Esophagus squamous epithelium (tissue), 5 donors: ENCODE measurements around the gene EPS15. TPM values are rescaled to one million over a fixed set of nuclear protein-coding genes. Genes with fewer than 3 reads are reported as not detected.

Source experiments
- DNase-seq: peaks from one replicate; lab custom pipeline; 2025; lab: John Stamatoyannopoulos, UW
- H3K27ac ChIP-seq, 4 donors: fragments of 200-600 bp; sonication (generic); one replicate each; pipeline ENCODE4 v1.5.1; 2016 to 2019; ENCODE audit warnings: mild to moderate bottlenecking in 1 of 4
- H3K27me3 ChIP-seq, 4 donors: fragments of 200-600 bp; sonication (generic); 1 replicate in 3 of 4; 2 replicates in 1 of 4; pipeline versions ENCODE4 v1.5.1 to v1.6.0; 2017 to 2021; ENCODE audit warnings: antibody characterized with exemption in 1 of 4
- H3K36me3 ChIP-seq, 3 donors: fragments of 200-600 bp; sonication (generic); one replicate each; pipeline ENCODE4 v1.5.1; 2016 to 2019
- H3K4me1 ChIP-seq, 3 donors: fragments of 200-600 bp; sonication (generic); one replicate each; pipeline ENCODE4 v1.5.1; 2017 to 2019
- H3K4me3 ChIP-seq, 4 donors: fragments of 200-600 bp; sonication (generic); 1 replicate in 3 of 4; 2 replicates in 1 of 4; pipeline ENCODE4 v1.5.1; 2016 to 2019; ENCODE audit warnings: mild to moderate bottlenecking in 2 of 4, moderate library complexity in 1 of 4
- H3K9me3 ChIP-seq, 3 donors: fragments of 200-600 bp; sonication (generic); one replicate each; pipeline ENCODE4 v1.5.1; 2016 to 2019
- CTCF ChIP-seq, 6 experiments: fragments of 450-650 bp in 4 of 6; fragments of 200-600 bp in 2 of 6; sonication (generic) in 2 of 6; IDR thresholded peaks; one replicate each; pipeline ENCODE4 v1.5.1; 2016 to 2019; ENCODE audit warnings: antibody characterized with exemption in 6 of 6, mild to moderate bottlenecking in 4 of 6, moderate library complexity in 4 of 6
- POLR2A ChIP-seq, 4 donors: fragments of 450-650 bp; IDR thresholded peaks; one replicate each; pipeline ENCODE4 v1.6.1; 2017; ENCODE audit warnings: antibody characterized with exemption in 4 of 4, mild to moderate bottlenecking in 4 of 4, moderate library complexity in 3 of 4
- whole genome bisulfite sequencing, 2 donors: methylation state at CpG; one replicate each; pipeline ENCODE4 v1.1.5; 2018; 5-methylcytosine and 5-hydroxymethylcytosine counted together
- intact Hi-C: fragments of 100-400 bp; cut with DNase I; formaldehyde crosslinking; loops from one replicate; pipeline ENCODE4 v1.15.0; 2022
- total RNA-seq, 4 donors: library from RNA; depleted of rRNA; stranded (reverse); fragments of >200 nt; gene quantifications; one replicate each; pipeline ENCODE4 v1.1.0, GENCODE V29; 2016
- donor health status: DM: yes; HTN: yes; CAD: no.

EPS15 gene
- total RNA-seq, 4 donors from 2014 or later = 24.8 to 86.8 (median 46.8) TPM

GRCh38 chr1:51340380-51340779, 178.7 kb downstream of the EPS15 start:
- intact Hi-C loops = no loop called here
- Histone ChIP-seq H3K4me1 (peaks cover 0 to 24% (median 9%) of the 10 kb centered on the region in 3 donors), H3K27me3 (peaks cover 0 to 32% (median 5%) of the 10 kb centered on the region in 4 donors), H3K27ac (no peak overlapping the region), H3K9me3 (no peaks in the 10 kb centered on the region), H3K4me3 (no peak overlapping the region), H3K36me3 (no peaks in the 10 kb centered on the region)
- 95 to 98% methylated on average over 5 to 6 of the region's 6 CpGs for WGBS, 2 donors
- no peak for DNase-seq
- TF ChIP-seq CTCF (IDR thresholded peaks at IDR 0.05) = no peak
- TF ChIP-seq POLR2A (IDR thresholded peaks at IDR 0.05) = no peak

- WGBS, 2 donors = 71 to 75% methylated on average over 4 of the region's 4 CpGs
- intact Hi-C loops = no loop called here
- no peak for TF ChIP-seq CTCF (IDR thresholded peaks at IDR 0.05)
- TF ChIP-seq POLR2A (IDR thresholded peaks at IDR 0.05) = no peak
Measured at GRCh38 chr1:51336711-51337110, 182.4 kb downstream of the EPS15 start.

GRCh38 chr1:51336004-51336403, 183.1 kb downstream of the EPS15 start:
- Histone ChIP-seq H3K4me1 (peaks cover 4 to 36% (median 7%) of the 10 kb centered on the region in 3 donors), H3K27me3 (peaks cover 0 to 4% (median 0%) of the 10 kb centered on the region in 4 donors), H3K36me3 (no peaks in the 10 kb centered on the region), H3K4me3 (no peak overlapping the region), H3K9me3 (no peaks in the 10 kb centered on the region), H3K27ac (peak overlapping the region; percentile 28 to 84 (median 54))
- no peak for DNase-seq
- intact Hi-C loops = no loop called here
- WGBS, 2 donors = 38% methylated on average over 2 of the region's 3 CpGs; no CpG with 5 or more reads in 1 of the 2 donors
- TF ChIP-seq POLR2A (IDR thresholded peaks at IDR 0.05) = no peak
- no peak for TF ChIP-seq CTCF (IDR thresholded peaks at IDR 0.05)

More at GRCh38 chr1:51336711-51337110, 182.4 kb downstream of the EPS15 start:
- no peaks in the 10 kb centered on the region for H3K36me3 ChIP-seq
- no peaks in the 10 kb centered on the region for H3K27me3 ChIP-seq
- no peak for DNase-seq
- no peak overlapping the region for H3K4me3 ChIP-seq
- no peaks in the 10 kb centered on the region for H3K9me3 ChIP-seq
- H3K27ac ChIP-seq = peak overlapping the region in 2 of 4 donors; percentile 11 to 84
- peaks cover 0 to 29% (median under 1%) of the 10 kb centered on the region in 3 donors for H3K4me1 ChIP-seq

GRCh38 chr1:51331206-51332100, 187.6 kb downstream of the EPS15 start:
- H3K4me3 ChIP-seq = peak overlapping the region in 3 of 4 donors; percentile 45 to 69 (median 58)

More at GRCh38 chr1:51331206-51332100, 187.6 kb downstream of the EPS15 start:
- Histone ChIP-seq H3K27ac (peak overlapping the region; percentile 36 to 79 (median 76)), H3K4me1 (peaks cover 10 to 54% (median 11%) of the 10 kb centered on the region in 3 donors), H3K27me3 (peaks cover 0 to 18% (median 0%) of the 10 kb centered on the region in 4 donors), H3K9me3 (no peaks in the 10 kb centered on the region), H3K36me3 (no peaks in the 10 kb centered on the region)
- intact Hi-C loops = no loop called here
- no peak for TF ChIP-seq POLR2A (IDR thresholded peaks at IDR 0.05)
- no peak for TF ChIP-seq CTCF (IDR thresholded peaks at IDR 0.05)
- no peak for DNase-seq
- WGBS, 2 donors = 22 to 47% methylated on average over 4 to 7 of the region's 7 CpGs
